Measurements from ENCODE around the gene TMEM9. TPM values are rescaled to one million over a fixed set of nuclear protein-coding genes. Genes with fewer than 3 reads are reported as not detected.

Gene TMEM9
- polyA plus RNA-seq, 1 donor, result 130 TPM

DNA sequence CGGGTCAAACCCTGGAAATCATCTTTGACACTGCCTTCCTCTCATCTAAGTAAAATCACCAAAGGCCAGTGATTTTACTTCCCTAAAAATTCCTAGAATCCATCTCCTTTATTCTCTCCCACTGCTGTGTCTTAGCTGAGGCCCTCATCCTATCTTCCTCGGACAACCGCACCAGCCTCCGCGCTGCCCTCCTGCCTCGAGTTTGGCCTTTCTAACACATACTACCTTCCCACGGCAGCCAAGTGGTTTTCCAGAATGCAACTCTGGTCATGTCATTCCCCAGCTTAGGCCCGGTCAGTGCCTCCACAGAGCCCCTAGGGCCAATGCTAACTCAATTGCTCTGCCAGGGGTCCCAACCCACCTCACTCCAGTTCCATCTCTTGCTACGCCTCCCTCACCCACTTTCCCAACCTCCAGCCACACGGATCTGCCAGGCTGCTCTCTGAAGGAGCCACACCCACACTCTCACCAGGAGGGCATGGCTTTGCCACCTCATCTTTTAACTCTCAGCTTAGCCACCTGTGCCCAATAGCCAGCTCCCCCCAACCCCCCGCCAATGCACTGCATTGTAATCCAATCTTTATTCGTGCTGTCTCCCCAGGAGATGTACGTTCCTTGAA, 6.8 kb downstream of the TMEM9 start:
- no peak for DNase-seq

DNA sequence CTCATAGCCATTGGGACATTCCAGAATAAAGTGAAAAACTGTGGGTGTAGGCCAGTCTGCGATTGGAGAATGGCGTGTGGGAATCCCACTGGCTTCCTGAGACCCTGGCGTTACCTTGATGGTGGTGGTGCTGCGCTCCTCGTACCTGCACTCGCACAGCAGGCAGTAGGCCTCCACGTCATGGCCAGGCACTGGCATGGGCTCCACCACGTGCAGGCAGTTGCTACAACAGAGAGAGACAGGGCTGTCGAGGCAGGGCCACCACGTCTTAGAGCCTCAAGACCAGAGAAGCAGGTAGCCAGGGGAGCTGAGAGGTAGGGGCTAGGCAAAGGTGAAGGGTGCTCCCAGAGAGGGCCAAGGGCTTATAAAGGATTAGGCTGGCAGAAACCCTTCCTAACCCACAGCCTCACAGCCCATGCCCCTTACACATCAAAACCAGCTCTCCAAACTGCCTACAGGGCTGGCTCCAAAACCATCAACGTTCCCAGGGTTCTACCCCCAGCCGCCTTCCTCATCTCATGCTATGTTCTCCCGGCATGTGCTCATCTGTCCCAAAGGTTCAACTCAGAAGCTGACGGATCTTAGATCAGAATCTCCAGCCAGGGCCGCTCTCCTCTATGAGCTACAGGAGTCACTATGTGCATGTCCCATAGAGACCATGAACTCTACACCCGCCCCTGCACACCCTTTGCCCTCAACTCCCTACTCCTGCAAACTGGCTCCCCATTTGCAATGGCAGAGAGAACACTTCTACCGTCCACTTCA, 7.5 kb downstream of the TMEM9 start:
- no peak for DNase-seq

GRCh38 chr1:201145816-201146215, 8.5 kb downstream of the TMEM9 start:
- DNase-seq, result no peak

- DNase-seq, result no peak
Measured at GRCh38 chr1:201145132-201145531, 9.1 kb downstream of the TMEM9 start.

DNA sequence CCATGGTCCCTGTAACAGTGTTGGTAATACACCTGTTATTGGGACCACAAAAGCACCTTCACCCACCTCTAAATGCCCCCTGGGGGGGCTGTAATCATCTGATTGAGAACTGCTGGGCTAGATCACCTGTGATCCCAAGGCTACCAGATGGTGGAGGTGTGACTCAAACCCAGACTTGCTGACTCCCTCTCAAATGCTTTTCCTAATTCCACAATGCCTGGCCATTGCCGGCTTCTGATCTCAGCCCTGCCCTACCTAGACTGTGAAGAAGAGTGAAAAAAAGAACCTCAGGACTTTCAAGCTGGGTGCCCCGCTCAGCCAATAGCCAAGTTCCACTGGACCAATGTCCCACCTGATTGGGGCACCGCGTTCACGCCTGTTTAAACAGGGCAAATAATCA, 9.6 kb downstream of the TMEM9 start:
- no peak for DNase-seq

GRCh38 chr1:201143726-201144635, 10.3 kb downstream of the TMEM9 start:
- no peak for DNase-seq

GRCh38 chr1:201142849-201143725, 11.2 kb downstream of the TMEM9 start:
- no peak for DNase-seq

DNA sequence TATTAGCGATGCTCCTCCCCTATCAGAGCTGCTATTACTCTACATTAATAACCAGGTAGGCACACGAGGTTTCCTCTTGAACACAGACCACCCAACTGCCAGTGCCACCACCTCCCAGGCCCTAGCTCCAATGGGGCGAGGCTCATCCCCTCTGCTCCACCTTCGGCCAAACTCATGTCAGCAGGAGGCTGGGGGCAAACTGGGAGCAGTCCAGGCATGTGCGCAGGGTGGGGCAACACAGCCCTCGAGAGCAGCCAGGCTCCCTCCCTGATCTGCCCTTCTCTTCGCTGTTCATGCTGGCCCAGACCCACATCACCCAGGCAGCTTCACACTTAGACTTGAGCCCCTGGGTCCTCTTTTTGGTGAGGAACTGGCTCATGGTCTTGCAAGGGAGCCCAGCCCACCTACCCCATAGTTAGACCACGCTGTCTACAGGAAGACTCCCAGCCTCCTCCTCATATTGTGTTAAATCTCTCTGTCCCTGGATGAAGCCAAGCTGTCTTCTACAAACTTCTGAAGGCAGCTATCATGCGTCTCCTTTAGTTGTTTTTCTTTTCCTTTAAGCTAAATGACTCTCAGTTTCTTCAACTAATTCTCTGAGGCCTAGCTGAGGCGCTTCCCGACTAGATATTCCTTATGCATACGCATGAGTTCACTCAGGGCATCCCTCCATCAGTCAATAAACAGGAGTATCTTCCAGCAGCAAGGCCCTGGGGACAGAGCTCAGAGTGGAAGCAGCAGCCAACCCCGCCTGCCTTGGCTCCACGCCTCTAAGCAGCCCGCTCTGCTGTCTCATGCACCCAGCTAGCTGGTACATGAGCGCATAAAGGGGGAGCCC, 12.0 kb downstream of the TMEM9 start:
- DNase-seq, result no peak

DNA sequence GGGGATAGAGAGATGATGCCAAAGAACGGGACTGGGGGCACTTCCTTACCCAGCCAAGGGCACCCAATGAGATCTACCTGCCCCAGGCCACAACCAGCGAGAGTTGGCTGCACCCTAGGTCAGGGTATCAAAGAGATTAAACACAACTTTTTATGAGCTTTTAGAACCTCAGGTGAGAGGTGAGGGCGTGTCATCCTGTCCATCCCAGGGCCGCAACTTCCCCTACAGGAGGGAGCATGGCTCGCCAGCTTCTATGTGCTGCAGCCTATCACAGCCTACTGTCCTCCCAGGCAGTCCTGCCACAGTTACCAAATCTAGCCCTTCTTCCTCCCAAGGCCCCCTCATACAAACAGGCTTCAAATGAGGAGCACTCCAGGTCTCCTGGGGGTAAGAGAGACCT, 12.9 kb downstream of the TMEM9 start:
- DNase-seq, result no peak

- DNase-seq, result no peak
Measured at GRCh38 chr1:201140941-201141260, 13.4 kb downstream of the TMEM9 start.

DNA sequence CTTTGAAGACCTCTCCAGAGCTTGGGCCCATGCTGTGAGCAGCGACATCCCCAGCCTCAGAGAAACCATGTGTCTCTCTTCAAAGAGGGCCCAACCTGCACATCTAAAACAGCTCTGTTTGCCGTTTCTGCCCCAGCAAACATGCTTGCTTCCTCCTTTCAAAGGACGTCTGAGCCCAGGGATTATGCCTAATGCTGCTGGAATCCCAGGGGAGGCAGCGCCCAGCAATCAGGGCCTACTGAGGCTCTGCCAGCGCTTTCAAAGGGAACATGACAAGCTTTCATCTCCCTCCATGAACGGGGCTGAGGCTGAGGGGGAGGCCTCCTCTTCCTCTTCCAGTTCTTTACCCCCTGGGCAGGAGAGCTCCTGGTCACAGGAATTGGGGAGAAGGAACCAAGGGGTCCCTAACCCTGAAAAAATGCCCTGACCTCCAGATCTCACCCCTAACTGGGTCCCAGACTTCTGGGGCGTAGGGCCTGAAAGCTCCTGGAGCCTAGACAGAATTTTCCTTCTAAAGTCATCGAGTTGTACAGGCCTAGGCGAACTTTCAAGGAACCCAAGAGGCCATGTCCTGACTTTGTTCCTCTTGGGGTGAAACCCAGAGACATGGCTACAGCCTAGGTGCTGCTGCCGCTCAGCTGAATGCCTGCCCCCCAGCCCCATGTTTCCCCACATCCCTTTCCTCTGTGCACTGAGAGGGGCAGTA, 13.9 kb downstream of the TMEM9 start:
- DNase-seq, result no peak

- no peak for DNase-seq
Measured at GRCh38 chr1:201139756-201140155, 14.5 kb downstream of the TMEM9 start.

- no peak for DNase-seq
Measured at GRCh38 chr1:201139306-201139705, 15.0 kb downstream of the TMEM9 start.

DNA sequence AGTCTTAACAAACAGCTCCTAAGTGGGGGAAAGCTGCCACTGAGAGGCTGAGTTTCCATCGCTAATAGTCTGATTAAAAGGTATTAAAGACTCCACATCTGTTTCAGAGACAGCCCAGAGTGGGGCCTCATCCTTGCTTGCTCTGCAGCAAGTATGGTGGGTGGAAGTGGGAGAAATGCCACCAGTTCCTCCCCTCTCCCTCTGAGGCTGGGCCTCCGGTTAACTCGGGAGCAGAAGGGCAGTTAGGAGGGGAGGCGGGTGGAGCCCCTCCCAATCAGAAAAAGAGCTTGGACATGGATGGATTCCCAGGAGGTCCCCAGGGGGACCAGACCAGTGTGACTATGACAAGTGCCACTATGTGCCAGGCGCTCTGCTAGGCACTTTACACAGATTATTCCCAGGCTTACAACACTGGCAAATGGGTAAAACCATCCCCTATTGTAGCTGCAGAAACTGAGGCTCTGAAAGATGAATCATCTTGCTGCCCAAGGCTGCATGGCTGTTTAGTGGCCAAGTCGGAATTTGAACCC, 15.9 kb downstream of the TMEM9 start:
- DNase-seq, result no peak

GRCh38 chr1:201137579-201138310, 16.5 kb downstream of the TMEM9 start:
- DNase-seq, result no peak

GRCh38 chr1:201137024-201137392, 17.3 kb downstream of the TMEM9 start:
- no peak for DNase-seq

GRCh38 chr1:201136355-201137023, 17.8 kb downstream of the TMEM9 start:
- no peak for DNase-seq

GRCh38 chr1:201134405-201134804, 19.9 kb downstream of the TMEM9 start:
- DNase-seq, result no peak

- no peak for DNase-seq
Measured at GRCh38 chr1:201131398-201131797, 22.9 kb downstream of the TMEM9 start.
